ENCODE measurements around the gene KCNJ4.

Gene KCNJ4

DNA sequence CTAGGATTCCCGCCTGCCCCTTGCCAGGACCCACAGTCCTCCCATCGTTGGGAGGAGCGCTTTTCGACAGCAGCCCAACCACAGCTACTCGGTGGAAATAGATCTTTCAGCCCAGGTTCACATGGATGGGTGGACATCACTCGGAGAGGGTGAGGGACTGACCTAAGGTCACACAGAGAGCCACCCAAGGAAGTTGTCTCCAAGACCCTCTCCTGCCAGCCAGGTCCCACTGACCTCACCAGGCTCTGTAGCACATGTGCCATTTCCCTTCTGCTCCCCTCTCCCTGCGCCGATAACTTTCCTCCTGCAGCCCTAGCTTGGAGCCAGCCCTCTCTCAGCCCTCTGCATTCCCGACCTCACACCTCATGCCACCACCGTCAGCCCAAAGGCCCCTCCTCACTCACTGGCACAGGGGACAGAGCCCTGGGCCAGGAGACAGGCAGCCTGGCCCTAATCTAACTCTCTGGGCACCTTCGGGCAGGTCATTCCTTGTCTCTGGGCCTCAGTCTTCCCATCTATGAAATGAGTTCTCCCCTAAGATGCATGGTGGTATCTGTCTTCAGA lies 4.7 kb downstream of the KCNJ4 start:
- no peak for DNase-seq (ENCODE audit: low spot score)
- ChIA-PET POLR2A (ENCODE audit: low non-redundant PET) (no interaction called here), CTCF (no interaction called here)
- H3K27ac ChIP-seq = no peak overlapping the region
- TF ChIP-seq, protein P1, sequence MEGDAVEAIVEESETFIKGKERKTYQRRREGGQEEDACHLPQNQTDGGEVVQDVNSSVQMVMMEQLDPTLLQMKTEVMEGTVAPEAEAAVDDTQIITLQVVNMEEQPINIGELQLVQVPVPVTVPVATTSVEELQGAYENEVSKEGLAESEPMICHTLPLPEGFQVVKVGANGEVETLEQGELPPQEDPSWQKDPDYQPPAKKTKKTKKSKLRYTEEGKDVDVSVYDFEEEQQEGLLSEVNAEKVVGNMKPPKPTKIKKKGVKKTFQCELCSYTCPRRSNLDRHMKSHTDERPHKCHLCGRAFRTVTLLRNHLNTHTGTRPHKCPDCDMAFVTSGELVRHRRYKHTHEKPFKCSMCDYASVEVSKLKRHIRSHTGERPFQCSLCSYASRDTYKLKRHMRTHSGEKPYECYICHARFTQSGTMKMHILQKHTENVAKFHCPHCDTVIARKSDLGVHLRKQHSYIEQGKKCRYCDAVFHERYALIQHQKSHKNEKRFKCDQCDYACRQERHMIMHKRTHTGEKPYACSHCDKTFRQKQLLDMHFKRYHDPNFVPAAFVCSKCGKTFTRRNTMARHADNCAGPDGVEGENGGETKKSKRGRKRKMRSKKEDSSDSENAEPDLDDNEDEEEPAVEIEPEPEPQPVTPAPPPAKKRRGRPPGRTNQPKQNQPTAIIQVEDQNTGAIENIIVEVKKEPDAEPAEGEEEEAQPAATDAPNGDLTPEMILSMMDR (conservative IDR thresholded peaks at IDR 0.05; ENCODE audit: low read depth) = no peak

DNA sequence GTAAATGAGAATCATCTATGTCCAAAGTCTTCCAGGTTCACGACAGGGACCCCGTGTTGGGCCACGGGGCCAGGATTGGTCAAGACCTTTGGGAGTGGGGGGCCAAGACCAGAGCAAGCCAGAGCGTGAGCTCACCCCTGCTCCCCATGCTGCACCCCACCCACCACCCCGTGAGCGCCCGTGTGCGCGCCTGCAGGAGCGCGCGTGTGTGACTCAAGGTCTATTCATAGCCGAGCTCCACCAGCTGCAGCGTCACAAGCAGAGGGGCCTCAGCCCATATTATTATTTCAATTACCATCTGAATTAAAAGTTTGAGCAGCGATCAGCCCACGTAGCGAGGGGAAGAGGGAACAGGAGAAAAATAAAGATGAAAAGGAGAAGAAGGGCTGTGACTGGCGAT lies 5.2 kb downstream of the KCNJ4 start:
- POLR2A ChIA-PET (ENCODE audit: low non-redundant PET) = no interaction called here
- no peak overlapping the region for H3K27ac ChIP-seq
- DNase-seq (ENCODE audit: low spot score) = no peak
- TF ChIP-seq, protein P1 (conservative IDR thresholded peaks at IDR 0.05; ENCODE audit: low read depth) = no peak
- CTCF ChIA-PET = interaction anchor here (0.6 kb wide), 1 partner anchor 38 kb away, joined by 4 read pairs; no protein-coding TSS in a partner anchor

DNA sequence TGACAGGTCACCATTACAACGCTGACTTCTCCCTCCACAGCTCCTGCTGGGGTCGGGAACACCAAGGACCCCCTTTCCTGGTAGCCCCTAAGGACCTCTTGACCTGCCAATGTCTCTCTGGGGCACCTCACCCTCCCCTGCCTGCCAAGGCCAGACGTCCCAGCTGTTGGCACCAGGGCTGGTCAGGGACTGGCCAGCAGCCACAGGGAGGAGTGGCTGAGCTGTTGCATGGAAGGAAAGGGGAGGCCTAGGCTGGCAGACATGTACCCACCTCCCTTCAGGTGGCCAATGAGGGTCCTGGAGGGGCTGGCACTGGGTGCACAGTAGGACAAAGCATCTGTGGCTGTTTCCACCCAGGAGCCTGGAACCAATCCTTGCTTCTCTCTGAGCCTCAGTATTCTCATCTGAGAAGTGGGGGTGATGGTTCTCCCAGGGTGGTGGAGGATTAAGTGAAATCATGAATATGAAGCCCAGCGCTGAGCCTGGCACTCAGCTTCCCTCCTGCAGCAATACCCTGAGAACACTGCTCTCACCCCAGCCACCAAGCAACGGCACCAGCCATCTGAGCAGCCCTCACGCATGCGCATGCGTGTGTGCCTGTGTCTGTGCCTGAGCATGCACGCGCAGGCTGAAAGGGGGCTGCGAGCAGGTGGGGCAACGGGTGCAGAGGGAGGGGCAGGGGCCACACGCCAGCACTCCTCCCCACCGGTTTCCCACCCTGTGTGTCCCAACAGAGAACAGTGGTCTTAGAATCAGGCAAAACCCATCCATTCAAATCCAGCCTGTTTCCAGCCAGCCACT lies 5.9 kb downstream of the KCNJ4 start:
- H3K27ac ChIP-seq = no peak overlapping the region
- no peak for DNase-seq (ENCODE audit: low spot score)
- ChIA-PET POLR2A (ENCODE audit: low non-redundant PET) (no interaction called here), CTCF (interaction anchor here (0.6 kb wide), 1 partner anchor 37 kb away, joined by 4 read pairs; no protein-coding TSS in a partner anchor)
- TF ChIP-seq, protein P1 (conservative IDR thresholded peaks at IDR 0.05; ENCODE audit: low read depth) = no peak

DNA sequence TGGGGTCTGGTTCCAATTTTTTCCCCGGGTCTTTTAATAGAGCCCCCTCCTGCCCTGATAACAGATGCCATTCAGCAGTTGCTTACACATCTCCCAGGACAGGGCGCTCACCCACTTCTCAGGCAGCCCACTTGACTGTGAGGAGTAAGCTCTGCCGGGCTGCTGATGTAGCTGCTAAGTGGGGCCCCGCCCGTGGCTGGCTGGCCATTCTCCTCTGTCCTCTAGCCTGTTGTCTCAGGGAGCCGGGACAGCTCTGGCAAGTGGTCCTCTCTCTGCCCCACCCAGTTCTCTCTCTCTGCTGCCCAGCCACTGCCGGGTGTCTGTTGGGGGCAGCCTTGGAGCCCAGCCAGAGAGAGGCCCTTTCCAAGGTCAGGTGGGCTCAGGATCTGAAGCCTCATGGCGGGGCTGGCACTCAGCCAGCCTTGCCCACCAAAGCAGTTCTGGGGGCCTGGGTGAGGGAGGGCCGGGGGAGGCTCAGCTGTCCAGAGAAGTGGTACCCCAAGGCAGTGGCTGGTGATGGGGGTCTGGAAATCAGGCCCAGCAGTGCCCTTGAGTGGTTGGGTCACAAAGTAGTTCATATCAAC lies 8.9 kb downstream of the KCNJ4 start:
- ChIA-PET POLR2A (ENCODE audit: low non-redundant PET) (no interaction called here), CTCF (interaction anchor here (0.6 kb wide), 1 partner anchor 394 kb away, joined by 4 read pairs; no protein-coding TSS in a partner anchor)
- no peak overlapping the region for H3K27ac ChIP-seq
- TF ChIP-seq, protein P1 (conservative IDR thresholded peaks at IDR 0.05; ENCODE audit: low read depth) = no peak
- no peak for DNase-seq (ENCODE audit: low spot score)

DNA sequence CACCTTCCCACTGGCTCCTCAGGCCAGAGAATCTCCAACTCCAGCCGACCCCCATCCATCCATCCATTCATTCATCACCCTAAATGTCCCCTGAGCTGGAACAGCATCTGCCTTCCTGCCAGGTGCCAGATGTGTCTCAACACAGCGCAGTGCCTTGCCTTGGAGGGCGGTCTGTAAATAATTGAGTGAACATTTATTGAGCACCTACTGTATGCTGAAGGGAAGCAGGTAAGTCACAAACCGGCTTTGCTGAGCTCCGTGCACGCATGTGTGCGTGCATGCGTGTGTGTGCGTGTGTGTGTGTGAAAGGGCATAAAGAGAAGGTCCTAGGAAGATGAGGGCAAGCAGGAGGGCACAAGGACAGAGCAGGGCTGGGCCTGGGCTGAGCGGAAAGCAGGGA lies 10.2 kb downstream of the KCNJ4 start:
- POLR2A ChIA-PET (ENCODE audit: low non-redundant PET) = no interaction called here
- DNase-seq (ENCODE audit: low spot score) = no peak
- CTCF ChIA-PET = no interaction called here
- H3K27ac ChIP-seq = no peak overlapping the region
- TF ChIP-seq, protein P1 (conservative IDR thresholded peaks at IDR 0.05; ENCODE audit: low read depth) = no peak

DNA sequence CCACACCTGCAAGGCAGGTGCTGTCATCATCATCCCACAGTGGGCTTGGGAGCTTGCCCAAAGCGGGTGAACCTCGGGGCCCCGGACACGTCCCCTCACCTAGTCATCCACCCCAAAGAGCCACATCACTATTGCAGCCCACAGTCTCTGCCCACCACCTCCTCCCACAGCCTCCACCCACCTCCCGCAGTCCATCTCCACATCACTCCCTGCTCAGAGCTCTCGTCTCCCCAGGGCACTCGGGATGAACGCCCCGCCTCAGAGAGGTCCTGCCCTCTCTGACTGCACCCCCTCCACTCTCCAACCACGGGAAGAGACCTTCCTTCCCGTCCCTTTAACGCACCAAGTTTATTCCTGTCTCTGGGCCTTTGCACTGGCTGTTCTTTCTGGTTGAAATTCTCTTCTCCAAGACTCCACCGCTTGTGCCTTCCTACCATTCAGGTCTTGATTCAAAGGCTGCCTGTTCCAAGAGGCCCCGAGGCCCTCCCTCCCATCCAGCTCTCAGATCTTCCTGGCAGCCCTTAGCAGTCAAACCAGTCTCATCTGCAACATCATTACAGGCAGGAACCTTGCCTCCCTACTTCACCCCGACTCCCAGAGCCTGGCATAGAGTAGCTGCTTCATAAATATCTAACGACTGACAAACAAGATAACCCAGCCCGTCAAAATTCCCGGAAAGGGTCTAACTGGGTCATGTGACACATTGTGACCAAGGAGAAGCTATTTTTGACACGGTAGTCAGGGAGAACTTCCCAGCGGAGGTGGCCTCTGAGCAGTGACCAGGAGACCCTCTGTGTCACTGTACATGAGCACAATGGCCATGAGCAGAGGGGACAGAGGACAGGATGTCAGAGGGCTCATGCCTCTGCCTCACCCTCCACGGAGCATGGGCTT lies 11.1 kb downstream of the KCNJ4 start:
- ChIA-PET CTCF (interaction anchor here (0.6 kb wide), 1 partner anchor 128 kb away, joined by 3 read pairs; no protein-coding TSS in a partner anchor), POLR2A (ENCODE audit: low non-redundant PET) (no interaction called here)
- DNase-seq (ENCODE audit: low spot score) = no peak
- TF ChIP-seq, protein P1 (conservative IDR thresholded peaks at IDR 0.05; ENCODE audit: low read depth) = no peak
- H3K27ac ChIP-seq = no peak overlapping the region

Measured in RWPE1 (cell line).